Measurements from ENCODE around the gene TMEM214.

TMEM214 gene

DNA sequence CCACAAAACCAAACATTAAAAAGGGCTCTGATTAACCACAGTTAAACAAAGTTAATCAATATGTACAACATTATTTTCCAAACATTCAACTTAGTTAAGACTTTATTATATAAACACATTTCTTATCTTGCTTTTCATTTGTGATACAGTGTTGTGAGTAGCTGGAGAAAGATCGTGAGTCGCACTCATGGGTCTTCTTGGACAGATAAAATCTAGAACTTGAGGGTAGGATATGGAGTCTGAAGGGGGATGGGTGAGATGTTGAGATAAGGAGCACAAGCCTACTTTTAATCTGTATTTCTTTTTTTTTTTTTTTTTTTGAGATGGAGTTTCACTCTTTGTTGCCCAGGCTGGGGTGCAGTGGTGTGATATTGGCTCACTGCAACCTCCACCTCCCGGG is 22.6 kb upstream of the TMEM214 start:
- DNase-seq (ENCODE audit: low read depth) = no peak

DNA sequence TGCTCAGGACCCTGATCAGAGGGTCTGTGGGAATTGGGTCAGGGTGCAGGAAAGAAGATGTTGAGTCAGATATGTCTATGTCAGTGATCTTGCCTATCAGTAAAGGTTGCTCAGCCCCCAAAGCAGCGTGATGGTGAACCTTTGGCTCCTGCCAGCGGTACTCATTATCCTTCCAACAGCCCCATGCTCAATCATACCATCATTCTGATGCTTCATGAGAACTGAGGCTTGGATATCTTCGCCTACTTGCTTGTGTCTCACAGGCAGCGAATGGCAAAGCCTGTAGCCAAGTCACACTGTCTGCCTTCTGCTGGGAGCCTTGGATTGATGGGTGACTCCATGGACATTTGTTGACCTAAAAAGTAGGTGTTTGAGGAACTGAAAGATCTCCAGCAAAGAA is 19.0 kb upstream of the TMEM214 start:
- no peak for DNase-seq (ENCODE audit: low read depth)

DNA sequence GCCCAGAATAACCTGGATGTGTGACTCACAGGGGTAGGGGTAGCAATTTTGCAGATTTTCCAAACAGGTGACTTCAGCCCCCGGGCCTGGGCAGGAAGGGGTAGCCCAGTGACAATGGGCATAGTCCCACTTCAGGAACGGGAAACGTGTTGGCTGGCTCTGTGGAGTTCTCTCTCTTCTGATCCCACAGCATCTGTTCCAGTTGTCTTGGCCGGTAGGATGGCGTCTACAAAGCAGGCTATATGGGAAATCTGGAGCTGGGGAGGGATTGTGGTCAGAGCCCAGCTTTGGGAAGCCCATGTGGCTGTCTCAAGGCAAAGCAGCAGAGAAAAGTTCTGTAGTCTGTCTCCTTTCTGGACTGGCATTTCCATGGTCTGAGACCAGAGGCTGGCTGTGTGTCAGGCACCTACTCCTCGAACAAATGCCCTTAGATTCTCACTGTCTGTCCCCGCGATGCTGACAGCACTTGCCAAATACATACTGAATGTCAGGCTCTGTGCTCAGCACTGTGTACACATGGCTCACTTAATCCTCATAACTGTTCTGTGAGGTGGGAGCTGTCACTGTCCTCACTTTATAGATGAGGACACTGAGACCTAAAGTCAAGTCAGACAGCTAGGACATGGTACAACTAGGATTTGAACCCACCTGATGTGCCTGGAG is 17.9 kb upstream of the TMEM214 start:
- no peak for DNase-seq (ENCODE audit: low read depth)

DNA sequence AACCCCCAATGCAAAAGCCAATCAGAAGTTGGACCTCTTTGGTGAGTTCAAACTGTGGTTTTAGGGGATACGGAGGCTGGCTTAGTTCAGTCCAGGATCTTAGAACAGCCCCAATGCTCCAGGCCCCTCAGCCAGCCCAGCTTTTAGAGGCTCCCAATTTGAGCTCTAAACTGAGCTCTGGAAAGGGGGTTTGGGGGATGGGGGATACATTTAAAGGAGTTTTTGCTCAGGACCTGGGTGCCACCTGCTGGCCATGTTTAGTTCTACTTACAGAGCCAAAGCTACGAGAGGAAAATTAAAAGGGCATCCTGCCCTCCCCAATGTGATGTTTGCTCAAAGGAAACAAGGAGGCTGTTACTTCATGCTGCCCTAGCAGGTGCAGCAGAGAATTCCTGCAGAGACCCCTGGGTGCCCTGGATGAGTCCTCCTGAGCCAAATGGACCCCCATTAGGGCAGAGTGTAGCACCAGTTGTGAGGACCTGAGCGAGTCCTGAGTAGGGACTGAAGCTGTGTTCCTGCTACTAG is 15.9 kb upstream of the TMEM214 start:
- DNase-seq (ENCODE audit: low read depth) = peak; percentile 21

DNA sequence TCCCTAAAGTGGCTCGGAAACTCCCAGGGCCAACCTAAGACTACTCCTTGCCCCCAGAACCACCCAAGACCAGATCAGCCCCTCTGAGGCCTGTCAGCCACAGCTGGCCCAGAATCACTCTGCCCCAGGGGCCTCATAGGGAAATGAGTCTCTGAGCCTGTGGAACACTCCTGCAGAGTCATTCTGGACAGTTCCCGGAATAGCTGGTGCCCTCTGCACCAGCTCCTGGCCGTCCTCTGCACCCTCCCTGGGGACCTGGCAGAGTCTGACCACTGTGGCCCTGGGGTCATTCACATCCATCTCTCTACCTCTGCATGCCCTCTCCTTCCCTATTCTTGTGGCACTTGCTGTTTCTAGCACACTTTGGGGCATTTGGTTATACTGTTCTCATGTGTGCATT is 14.6 kb upstream of the TMEM214 start:
- no peak for DNase-seq (ENCODE audit: low read depth)

DNA sequence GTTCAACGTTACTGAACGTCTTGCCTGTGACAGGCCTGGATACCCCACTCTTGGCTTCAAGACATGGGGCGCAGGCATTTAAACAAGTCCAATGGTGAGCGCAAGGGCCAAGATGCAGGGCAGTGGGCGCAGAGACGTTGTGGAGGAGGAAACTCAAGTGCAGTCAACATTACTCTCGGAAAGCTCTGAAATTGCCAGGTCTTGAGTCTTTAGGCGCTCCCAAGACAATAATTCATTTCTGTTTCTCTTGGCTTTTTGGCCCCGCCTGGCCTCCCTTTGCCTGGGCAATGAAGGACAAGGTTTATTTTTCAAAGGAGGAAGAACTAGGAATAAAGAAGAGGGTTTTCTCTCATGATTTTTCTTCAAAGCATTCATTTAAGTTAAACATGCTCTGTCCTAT is 13.3 kb upstream of the TMEM214 start:
- no peak for DNase-seq (ENCODE audit: low read depth)

DNA sequence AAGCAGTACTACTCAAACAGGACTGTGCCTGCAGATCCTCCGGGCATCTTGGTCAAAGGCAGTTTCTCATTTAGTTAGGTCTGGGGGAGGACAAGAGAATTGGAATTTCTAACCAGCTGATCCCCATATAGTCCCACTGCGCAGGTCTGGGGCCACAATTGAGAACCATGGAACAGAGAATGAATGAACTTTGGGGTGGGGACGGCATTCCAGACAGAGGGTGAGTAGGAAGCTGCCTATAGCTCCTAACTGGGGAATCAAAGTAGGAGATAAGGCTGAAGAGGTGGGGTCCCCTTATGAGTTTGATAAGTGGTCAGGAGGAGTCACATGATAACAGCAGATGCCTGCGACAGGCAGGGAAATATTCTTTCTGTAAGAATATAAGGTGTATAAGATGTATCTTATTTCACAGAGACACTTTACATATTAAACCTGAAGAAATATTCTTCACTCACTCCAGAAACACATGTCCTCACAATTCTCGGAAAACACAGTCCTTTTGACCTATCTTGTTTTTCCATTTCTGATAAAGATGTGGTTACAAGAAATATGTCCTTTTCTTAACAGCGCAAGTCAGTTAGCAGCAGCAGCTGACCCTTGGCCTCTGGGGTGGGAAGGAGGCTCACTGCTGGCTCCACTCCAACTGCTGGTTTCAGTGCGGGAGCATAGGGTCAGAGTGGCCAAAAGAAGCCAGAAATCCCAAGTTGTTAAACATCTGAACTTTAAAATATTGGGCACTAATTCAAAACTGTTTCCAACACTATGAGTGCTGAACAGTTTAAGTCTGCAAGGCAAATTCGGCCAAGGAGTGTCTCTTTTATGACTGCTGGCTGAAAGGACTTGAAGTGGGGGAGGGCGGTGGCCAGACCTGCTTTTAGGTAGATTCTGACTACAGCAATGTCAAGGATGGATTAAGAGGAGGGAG is 12.6 kb upstream of the TMEM214 start:
- DNase-seq (ENCODE audit: low read depth) = no peak

DNA sequence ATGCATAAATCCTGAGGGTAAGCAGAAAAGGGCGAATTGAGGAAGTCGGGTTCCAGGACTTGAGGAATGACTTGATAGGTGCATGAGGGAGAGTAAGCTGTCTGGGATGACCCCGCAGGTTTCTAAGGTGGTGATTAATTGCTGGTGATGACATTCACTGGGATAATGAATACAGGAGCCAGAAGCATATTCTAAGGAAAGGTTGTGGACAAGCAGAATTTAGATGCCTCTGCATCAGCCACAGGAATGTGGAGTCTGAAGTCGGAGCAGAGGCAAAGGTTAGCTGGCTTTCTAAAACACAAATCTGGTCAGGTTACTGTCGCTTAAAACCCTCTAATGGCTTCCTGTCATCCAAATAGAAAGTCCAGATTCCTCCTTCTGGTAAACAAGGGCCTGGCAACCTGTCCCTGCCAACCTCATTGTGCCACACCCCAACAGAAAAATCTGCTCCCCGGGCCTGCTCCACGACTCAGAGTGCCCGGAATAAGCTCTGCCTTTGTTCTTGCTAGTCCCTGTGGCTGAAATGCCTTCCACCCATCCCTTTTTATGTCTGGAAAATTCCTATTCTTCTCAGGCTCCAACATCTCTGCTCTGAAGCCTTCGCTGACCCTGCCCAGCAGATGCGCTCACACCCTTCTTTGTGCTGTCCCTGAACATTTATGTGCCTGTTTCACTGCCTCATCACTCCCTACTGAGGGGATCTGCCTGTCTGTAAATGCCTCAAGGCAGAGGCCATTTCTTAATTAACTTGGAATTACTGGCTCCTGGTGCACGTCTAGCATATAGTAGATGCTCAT is 11.3 kb upstream of the TMEM214 start:
- DNase-seq (ENCODE audit: low read depth) = no peak

DNA sequence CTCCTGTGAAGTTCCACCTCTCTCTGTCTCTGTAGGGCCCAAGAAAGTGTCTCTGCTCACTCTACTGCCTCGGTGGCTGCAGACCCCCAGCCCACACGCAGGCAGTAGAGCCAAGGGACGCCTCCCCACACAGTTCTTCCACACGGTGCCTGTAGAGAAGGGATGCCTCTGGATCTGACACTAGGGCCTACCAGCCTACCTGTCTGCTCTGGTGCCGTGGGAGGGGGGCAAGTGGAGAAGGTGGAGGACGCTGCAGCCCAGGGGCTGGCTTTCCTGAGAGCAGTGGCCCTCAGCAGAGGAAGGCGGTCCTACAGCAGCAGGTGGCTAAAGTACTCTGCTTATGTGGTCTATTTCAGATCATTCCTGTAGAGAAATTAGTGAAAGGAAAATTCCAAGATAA is 9.0 kb upstream of the TMEM214 start:
- no peak for DNase-seq (ENCODE audit: low read depth)

DNA sequence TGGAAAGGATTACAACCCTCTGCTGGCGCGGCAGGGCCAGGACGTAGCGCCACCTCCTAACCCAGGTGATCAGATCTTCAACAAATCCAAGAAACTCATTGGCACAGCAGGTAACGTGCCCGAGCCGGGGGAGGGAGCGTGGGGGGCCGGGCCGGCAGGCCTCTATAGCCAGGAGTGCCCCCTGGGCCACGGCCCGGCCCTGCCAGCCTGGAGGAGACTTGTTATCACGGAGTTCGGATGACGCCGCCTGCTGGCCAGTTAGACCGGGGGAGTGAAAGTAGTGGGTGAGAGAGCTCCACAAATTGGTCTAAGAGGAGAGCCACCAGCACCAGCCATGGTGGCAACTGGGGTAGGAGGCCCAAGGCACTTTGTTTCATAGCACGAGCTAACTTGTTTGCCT is 8.6 kb upstream of the TMEM214 start:
- no peak for DNase-seq (ENCODE audit: low read depth)

DNA sequence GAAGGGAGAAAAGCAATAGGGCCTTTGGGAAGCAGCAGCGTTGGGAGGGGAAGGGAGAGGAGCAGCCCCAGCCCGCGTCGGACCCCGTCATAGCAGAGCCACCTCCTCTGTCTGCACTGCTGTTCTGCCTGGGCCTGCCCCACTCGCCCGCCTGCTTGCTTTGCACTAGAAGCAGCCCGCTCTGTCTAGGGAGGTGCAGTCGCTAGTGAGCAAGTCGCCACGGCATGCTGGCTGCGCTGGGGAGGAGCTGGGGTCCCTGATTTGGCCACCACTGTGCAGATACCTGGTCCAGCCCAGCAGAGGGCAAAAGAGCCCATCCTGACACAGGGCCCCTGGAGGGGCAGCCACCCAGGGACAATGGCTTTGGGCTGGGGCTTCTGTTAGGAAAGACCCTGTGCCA is 8.0 kb upstream of the TMEM214 start:
- DNase-seq (ENCODE audit: low read depth) = no peak

DNA sequence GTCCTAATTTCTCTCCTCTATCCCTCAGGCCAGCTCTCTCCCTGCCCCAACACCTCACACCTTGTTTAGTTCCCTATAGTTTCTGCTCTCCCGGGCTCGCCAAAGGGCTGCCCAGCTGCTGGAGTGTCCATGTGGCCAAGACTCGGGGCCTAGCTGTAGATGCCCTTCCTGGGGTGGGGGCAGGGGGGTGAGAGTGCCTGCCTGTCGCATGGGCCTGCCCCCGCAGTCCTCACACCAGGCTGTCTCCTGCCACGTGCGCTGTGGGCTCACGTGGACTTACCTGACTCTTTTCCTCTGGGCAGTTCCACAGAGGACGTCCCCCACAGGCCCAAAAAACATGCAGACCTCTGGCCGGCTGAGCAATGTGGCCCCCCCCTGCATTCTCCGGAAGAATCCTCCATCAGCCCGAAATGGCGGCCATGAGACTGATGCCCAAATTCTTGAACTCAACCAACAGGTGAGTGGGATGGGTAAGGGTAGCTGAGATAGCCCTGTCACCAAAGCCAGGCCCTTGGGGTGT is 7.4 kb upstream of the TMEM214 start:
- DNase-seq (ENCODE audit: low read depth) = no peak

DNA sequence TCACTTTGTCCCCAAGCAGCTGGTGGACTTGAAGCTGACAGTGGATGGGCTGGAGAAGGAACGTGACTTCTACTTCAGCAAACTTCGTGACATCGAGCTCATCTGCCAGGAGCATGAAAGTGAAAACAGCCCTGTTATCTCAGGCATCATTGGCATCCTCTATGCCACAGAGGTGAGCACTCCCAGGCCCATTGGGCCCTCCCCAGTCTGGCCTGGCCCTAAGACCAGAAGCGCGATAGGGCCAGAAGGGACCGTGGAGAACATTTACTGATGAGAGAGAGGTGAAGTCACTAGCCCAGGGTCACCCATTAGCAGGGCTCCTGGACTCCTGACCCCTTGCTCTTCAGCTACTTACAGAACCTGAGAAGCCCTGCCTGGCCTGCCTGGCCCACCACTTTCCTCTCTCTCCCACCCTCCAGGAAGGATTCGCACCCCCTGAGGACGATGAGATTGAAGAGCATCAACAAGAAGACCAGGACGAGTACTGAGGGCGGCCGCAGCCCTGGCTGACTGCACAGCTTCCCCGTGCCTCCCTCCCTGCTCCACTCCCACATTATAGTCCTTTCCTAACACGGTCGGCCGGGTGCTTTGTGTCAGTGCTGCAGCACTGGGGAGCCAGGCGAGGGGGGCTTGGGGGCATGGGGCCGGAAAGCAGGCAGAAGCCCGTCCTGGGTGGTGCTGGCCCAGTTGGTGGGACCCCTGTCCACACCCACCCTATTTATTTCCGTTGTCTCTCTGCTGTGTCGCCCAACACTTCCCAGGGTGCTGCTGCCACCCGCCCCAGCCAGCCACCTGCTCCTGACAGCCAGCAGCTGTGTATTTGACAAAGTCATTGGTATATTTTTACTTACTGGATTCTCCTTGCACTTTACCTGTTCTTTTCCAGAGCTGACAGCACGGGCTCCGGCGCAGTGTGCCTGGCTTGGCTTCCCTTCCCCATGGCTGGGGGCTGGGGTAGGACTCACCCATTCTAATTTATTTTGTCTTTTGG is 6.6 kb upstream of the TMEM214 start:
- no peak for DNase-seq (ENCODE audit: low read depth)

DNA sequence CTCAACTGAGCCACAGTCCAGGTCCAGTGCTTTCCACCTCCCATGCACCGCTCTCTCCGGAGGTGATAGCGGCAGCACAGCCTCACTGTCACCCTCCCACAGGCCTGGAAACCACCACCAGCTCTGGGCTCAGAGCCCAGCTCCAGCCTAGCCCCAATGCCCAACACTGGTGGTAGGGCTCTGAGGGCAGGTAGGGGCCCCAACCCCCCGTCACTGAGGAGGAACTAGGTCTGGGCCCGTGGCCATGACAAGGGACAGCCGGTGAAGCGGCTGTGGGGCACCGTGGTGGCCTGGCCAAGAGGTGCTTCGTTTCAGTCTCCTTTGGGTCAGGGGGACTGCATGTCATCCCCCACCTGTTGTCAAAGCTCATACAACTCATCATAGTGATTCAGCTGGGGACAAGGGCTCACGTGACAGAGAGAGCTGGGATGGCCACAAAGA is 5.5 kb upstream of the TMEM214 start:
- no peak for DNase-seq (ENCODE audit: low read depth)

DNA sequence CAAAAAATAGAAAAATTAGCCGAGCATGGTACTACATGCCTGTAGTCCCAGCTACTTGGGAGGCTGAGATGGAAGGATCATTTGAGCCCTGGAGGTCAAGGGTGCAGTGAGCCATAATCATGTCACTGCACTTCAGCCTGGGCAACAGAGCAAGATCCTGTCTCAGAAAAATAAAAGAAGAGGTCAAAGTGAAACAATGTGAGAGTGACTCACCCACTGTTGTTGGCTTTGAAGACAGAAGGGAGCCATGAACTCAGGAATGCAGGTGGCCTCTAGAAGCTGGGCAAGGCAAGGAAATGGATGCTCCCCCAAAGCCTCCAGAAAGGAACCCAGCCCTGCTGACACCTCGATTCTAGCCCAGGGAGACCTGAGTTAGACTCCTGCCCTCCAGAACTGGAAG is 3.7 kb upstream of the TMEM214 start:
- DNase-seq (ENCODE audit: low read depth) = no peak

DNA sequence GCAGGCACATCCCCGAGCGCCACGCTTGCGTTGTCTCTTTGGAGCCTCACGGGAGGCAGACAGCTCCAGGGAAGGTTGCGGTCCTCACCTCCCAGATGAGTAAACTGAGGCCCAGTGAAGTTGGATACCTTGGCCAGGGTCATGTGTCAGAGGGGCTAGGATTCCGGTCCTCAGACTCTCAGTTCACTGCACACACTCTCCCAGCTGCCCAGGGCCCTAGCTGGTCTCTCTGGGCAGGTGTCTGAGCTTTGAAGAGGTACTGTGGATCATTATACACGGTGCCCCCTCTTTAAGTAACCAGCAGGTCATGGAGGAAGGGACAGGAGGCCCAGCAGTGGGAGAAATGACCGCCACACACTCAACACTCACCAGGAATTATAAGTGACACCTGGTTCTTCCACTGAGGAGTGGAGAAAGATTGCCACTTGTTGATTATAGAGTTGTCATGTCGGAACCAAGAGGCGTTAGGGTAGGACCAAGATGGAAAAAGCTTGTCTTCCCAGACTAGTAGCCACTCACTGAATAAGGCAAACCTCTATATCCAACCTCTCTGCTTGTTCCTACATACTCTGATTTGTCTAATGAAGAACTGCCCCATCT is 588 bp downstream of the TMEM214 start:
- DNase-seq (ENCODE audit: low read depth) = no peak

DNA sequence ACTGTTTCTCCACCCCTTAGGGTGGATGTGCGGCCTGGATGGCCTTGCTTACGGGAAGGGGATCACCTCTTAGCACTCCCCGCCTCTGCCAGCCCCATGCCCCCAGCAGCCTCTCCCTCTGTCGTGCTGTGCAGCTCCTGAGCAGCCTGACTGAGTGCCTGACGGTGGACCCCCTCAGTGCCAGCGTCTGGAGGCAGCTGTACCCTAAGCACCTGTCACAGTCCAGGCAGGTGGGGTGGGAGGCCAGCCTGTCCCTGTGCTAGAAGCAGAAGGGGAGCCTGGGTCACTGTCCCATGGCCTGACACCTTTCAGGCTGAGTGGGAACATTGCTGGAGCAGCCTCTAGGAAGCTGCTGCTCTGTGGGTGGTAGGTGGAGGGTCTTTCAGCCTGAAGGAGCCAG is 5.2 kb downstream of the TMEM214 start:
- no peak for DNase-seq (ENCODE audit: low read depth)

DNA sequence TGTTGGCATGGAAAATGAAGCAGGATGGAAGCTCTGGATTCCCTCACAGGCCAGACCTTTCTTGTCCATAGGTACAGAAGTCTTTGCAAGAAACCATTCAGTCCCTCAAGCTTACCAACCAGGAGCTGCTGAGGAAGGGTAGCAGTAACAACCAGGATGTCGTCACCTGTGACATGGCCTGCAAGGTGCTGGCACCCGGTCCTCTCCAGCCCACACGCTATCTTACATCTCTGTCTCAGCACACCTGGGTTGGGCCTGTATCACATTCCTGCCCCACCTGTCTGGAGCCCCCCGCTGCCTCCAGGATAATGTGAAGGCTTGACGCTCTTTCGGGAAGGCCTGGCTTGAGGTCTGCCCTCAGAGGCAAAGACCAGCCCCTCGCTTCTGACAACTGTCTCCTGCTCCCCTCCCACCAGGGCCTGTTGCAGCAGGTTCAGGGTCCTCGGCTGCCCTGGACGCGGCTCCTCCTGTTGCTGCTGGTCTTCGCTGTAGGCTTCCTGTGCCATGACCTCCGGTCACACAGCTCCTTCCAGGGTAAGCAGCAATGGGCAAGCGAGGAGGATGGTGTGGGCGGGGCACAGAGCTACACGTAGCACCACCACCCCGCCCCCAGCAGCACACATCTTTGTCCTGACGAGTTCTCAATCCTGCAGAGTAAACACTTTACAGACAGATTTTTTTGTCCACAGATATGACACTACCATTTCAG is 6.0 kb downstream of the TMEM214 start:
- no peak for DNase-seq (ENCODE audit: low read depth)

DNA sequence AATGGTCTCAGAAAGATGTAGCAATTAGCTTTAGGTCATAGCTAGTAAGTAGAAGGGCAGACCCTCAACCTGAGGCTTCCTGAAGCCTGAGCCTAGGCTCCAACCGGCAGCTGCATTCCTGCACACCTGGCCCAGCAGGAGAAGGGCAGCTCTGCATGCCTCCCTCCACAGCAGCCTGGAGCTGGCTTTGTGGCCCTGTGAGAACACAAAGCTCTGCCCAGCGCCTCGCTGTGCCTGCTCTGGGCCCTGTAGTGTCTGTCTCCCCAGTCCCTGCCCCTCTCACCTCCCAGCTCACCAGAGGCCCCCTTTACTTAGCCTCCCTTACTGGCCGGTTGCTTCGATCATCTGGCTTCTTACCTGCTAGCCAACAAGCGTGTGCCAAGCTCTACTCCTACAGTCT is 6.7 kb downstream of the TMEM214 start:
- no peak for DNase-seq (ENCODE audit: low read depth)

DNA sequence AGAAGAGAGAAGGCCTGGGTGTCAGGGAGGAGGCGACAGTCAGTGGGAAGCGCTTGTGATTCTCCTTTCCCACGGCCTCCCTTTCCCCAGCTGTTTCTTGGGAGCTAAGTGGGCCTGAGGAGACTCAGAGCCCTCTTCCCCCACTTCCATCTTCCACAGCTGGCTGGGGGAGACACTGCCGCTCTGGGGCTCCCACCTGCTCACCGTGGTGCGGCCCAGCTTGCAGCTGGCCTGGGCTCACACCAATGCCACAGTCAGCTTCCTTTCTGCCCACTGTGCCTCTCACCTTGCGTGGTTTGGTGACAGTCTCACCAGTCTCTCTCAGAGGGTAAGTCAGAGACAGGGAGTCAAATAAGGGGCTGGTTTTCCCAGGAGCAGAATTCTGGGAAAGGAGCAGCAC is 7.1 kb downstream of the TMEM214 start:
- no peak for DNase-seq (ENCODE audit: low read depth)

Data from GM04503 (cell line).